Measurements from ENCODE around the gene XIRP1.

The XIRP1 gene

DNA sequence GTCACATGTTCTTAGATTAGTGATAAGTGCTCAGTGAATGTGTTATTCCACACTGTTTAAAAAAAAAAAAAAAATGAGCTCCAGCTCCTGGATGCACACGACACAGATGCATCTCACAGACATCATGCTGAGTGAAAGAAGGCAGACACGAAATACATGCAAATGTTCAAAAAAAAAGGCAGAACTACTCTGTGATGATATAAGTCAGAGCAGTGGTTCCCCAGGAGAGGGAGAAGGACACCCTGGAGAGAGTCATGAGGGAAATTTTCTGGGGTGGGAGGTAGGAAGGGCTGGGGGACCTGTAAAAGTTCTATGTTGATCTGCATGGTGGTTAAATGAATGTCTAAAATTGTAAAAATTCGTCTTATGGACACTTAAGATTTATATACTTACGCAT is 43.3 kb downstream of the XIRP1 start:
- TF ChIP-seq TAF1 (IDR thresholded peaks at IDR 0.05; ENCODE audit: borderline replicate concordance, insufficient read depth, low read length) = no peak
- TF ChIP-seq FOXP2 (optimal IDR thresholded peaks at IDR 0.05; ENCODE audit: borderline replicate concordance, extremely low read depth, extremely low read length, insufficient read depth) = no peak
- no peak for TF ChIP-seq POLR2AphosphoS5 (IDR thresholded peaks at IDR 0.05; ENCODE audit: low read depth, low read length)
- TF ChIP-seq, protein P1, sequence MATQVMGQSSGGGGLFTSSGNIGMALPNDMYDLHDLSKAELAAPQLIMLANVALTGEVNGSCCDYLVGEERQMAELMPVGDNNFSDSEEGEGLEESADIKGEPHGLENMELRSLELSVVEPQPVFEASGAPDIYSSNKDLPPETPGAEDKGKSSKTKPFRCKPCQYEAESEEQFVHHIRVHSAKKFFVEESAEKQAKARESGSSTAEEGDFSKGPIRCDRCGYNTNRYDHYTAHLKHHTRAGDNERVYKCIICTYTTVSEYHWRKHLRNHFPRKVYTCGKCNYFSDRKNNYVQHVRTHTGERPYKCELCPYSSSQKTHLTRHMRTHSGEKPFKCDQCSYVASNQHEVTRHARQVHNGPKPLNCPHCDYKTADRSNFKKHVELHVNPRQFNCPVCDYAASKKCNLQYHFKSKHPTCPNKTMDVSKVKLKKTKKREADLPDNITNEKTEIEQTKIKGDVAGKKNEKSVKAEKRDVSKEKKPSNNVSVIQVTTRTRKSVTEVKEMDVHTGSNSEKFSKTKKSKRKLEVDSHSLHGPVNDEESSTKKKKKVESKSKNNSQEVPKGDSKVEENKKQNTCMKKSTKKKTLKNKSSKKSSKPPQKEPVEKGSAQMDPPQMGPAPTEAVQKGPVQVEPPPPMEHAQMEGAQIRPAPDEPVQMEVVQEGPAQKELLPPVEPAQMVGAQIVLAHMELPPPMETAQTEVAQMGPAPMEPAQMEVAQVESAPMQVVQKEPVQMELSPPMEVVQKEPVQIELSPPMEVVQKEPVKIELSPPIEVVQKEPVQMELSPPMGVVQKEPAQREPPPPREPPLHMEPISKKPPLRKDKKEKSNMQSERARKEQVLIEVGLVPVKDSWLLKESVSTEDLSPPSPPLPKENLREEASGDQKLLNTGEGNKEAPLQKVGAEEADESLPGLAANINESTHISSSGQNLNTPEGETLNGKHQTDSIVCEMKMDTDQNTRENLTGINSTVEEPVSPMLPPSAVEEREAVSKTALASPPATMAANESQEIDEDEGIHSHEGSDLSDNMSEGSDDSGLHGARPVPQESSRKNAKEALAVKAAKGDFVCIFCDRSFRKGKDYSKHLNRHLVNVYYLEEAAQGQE (IDR thresholded peaks at IDR 0.05; ENCODE audit: insufficient read depth in 1 of 2, low read depth in 2 of 2, low read length in 2 of 2) = no peak
- no peak for TF ChIP-seq SIN3A (IDR thresholded peaks at IDR 0.05; ENCODE audit: borderline replicate concordance, insufficient read depth, low read length)

- TF ChIP-seq SIN3A (IDR thresholded peaks at IDR 0.05; ENCODE audit: borderline replicate concordance, insufficient read depth, low read length) (no peak), FOXP2 (optimal IDR thresholded peaks at IDR 0.05; ENCODE audit: borderline replicate concordance, extremely low read depth, extremely low read length, insufficient read depth) (no peak), TAF1 (IDR thresholded peaks at IDR 0.05; ENCODE audit: borderline replicate concordance, insufficient read depth, low read length) (no peak), POLR2AphosphoS5 (IDR thresholded peaks at IDR 0.05; ENCODE audit: low read depth, low read length) (no peak)
- TF ChIP-seq, protein P1 (IDR thresholded peaks at IDR 0.05; ENCODE audit: insufficient read depth in 1 of 2, low read depth in 2 of 2, low read length in 2 of 2) = no peak
Observed at GRCh38 chr3:39148435-39149058, 43.8 kb downstream of the XIRP1 start.

GRCh38 chr3:39147711-39148434 is 44.5 kb downstream of the XIRP1 start:
- no peak for TF ChIP-seq POLR2AphosphoS5 (IDR thresholded peaks at IDR 0.05; ENCODE audit: low read depth, low read length)
- TF ChIP-seq SIN3A (IDR thresholded peaks at IDR 0.05; ENCODE audit: borderline replicate concordance, insufficient read depth, low read length) = no peak

DNA sequence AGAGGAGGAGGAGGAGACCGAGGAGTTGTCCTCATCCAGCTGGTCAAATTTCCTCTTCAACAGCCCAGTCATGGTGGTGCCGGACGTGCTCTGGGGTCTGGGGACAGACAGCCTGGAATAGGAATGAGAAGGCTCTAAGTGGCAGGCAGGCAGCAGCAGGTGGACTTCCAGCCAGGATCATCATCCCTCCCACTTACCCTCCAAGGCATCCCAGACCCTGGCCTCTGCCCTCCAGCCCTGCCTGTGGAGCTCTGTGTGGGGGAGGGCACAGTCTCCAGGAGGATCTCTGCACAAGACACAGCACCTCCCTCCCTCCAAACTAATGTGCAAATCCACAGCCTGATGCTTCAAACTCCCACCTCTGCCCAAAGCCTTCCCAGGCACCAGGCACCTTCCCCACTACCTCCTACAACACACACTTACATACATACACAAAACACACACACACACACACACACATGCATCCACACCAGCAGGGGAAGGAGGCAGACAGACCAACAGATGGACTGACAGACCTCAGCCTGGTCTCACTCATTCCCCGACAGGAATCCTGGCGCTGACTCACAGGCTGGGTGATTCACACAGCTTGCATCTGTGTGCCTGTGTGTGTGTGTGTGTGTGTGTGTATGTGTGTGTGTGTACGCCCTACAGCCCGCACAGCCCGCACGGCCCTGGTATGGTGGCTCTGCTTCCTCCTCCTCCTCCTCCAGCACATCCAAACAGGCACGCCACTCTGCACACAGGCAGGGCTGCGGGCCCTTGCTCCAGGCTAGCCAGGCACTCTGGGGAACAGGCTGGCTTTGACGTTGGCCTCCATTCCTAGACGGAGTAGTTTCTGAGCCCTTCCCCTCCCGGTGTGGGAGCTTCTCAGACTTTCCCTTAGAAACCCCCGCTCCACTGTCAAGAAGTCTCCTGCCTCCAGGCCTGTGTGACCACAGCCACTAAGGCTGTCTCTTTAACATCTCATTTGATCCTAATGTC is 45.5 kb downstream of the XIRP1 start:
- no peak for TF ChIP-seq POLR2AphosphoS5 (IDR thresholded peaks at IDR 0.05; ENCODE audit: low read depth, low read length)
- TF ChIP-seq FOXP2 (optimal IDR thresholded peaks at IDR 0.05; ENCODE audit: borderline replicate concordance, extremely low read depth, extremely low read length, insufficient read depth) = no peak
- no peak for TF ChIP-seq TAF1 (IDR thresholded peaks at IDR 0.05; ENCODE audit: borderline replicate concordance, insufficient read depth, low read length)
- TF ChIP-seq, protein P1 (IDR thresholded peaks at IDR 0.05; ENCODE audit: insufficient read depth in 1 of 2, low read depth in 2 of 2, low read length in 2 of 2) = no peak
- TF ChIP-seq SIN3A (IDR thresholded peaks at IDR 0.05; ENCODE audit: borderline replicate concordance, insufficient read depth, low read length) = peak; percentile 63; the same call in 1 of the 2 replicates

DNA sequence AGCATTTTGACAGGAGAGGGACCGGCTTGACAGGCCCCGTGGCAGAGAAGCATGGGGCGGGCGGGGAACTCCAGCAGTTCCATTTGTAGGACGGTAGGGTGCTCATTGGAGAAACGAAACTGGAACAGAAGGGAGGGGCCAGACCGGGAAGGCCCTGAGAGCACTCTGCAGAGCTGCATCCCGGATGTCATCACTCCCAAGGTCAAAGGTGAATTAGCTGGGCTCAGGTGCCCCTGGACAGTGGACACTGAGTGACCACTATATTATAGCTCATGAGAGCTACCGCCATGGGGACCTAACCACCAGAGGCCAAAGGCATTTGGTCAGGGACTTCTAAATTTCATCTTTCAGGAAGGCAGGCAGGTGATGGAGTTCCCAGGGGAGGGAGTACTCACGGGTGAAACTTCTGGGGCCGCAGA is 46.3 kb downstream of the XIRP1 start:
- no peak for TF ChIP-seq FOXP2 (optimal IDR thresholded peaks at IDR 0.05; ENCODE audit: borderline replicate concordance, extremely low read depth, extremely low read length, insufficient read depth)
- no peak for TF ChIP-seq SIN3A (IDR thresholded peaks at IDR 0.05; ENCODE audit: borderline replicate concordance, insufficient read depth, low read length)
- no peak for TF ChIP-seq POLR2AphosphoS5 (IDR thresholded peaks at IDR 0.05; ENCODE audit: low read depth, low read length)
- TF ChIP-seq TAF1 (IDR thresholded peaks at IDR 0.05; ENCODE audit: borderline replicate concordance, insufficient read depth, low read length) = no peak
- TF ChIP-seq, protein P1 (IDR thresholded peaks at IDR 0.05; ENCODE audit: insufficient read depth in 1 of 2, low read depth in 2 of 2, low read length in 2 of 2) = no peak

All from PFSK-1 (cell line).